Measurements from ENCODE around the gene SH3PXD2B.

The SH3PXD2B gene

DNA sequence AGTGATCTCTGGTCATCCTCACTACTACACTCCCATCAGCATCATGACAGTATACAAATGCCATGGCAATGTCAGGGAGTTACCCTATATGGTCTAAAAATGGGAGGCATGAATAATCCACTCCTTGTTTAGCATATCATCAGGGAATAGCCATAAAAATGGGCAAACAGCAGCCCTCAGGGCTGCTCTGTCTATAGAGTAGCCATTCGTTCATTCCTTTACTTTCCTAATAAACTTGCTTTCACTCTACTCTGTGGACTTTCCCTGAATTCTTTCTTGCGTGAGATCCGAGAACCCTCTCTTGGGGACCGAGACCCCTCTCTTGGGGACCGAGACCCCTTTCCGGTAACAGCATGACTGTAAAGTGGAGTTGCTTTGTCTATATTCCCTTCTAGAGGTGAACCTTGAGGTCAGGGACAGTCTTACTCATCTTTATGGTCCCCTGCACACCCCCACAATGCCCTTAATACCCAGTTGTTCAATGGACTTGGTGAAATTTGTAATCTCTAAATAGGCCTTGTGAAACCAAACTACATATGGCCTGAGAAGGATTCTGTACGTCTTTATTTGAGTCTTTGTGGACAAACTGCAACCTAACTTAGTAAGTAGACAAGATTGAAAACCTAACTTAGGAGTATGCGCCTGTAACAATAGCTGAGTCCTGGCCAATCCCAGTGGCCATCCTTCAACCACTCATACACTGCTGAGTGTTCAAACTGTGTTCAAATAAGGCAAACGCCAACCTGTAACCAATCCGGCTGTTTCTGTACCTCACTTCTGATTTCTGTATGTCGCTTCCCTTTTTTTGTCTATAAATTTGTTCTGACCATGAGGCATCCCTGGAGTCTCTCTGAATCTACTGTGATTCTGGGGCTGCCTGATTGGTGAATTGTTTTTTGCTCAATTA is 138.5 kb downstream of the SH3PXD2B start:
- Histone ChIP-seq H3K4me2 (ENCODE audit: insufficient read depth, low read length) (no peak overlapping the region), H3K27me3 (ENCODE audit: insufficient read depth, low read length, poor library complexity) (no peaks in the 10 kb centered on the region), H4K20me1 (ENCODE audit: insufficient read depth, low read length) (no peaks in the 10 kb centered on the region), H3K79me2 (ENCODE audit: insufficient read depth, low read length) (no peaks in the 10 kb centered on the region), H3K27ac (ENCODE audit: low read length) (no peak overlapping the region), H3K4me1 (ENCODE audit: insufficient read depth, low read length) (no peaks in the 10 kb centered on the region), H3K4me3 (ENCODE audit: low read depth in 1 of 2, low read length in 2 of 2) (no peak overlapping the region), H3K36me3 (ENCODE audit: insufficient read depth, low read length) (no peaks in the 10 kb centered on the region), H3K9me3 (ENCODE audit: insufficient read depth, low read length, severe bottlenecking) (no peaks in the 10 kb centered on the region), H2AFZ (ENCODE audit: low read depth, low read length) (no peak overlapping the region), H3K9ac (ENCODE audit: low read depth, low read length) (no peak overlapping the region)
- no peak for ATAC-seq (ENCODE audit: insufficient read depth, low read depth)
- TF ChIP-seq CTCF (IDR thresholded peaks at IDR 0.05; ENCODE audit: borderline replicate concordance, extremely low read depth, low read length, poor library complexity, severe bottlenecking) (no peak), EZH2 (IDR thresholded peaks at IDR 0.05; ENCODE audit: borderline replicate concordance, low read depth, low read length, severe bottlenecking) (no peak)
- no peak for DNase-seq

DNA sequence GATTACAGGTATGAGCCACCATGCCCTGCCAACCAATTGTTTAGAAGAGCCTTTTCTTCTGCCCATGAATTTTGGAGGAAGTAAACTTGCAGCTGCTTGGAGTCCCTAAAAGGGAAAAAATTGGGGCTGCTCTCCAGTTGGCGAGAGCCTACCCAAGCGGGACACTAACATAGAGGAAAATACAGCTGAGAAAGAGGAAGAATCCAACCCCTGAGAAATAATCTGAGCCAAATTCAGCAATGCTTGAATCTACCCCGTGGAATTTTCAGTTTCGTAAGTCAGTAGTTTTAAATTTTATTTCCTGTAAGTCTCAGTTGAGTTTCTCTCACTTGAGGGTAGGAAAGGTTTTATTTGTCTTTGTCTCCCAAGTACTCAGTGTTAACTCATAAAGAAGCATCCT is 140.4 kb downstream of the SH3PXD2B start:
- no peak overlapping the region for H3K27ac ChIP-seq (ENCODE audit: low read length)
- DNase-seq (no peak), ATAC-seq (ENCODE audit: insufficient read depth, low read depth) (no peak)
- no peak overlapping the region for H3K4me2 ChIP-seq (ENCODE audit: insufficient read depth, low read length)
- no peaks in the 10 kb centered on the region for H3K79me2 ChIP-seq (ENCODE audit: insufficient read depth, low read length)
- H4K20me1 ChIP-seq (ENCODE audit: insufficient read depth, low read length), result no peaks in the 10 kb centered on the region
- H3K4me3 ChIP-seq (ENCODE audit: low read depth in 1 of 2, low read length in 2 of 2), result no peak overlapping the region
- no peak for TF ChIP-seq EZH2 (IDR thresholded peaks at IDR 0.05; ENCODE audit: borderline replicate concordance, low read depth, low read length, severe bottlenecking)
- no peak for TF ChIP-seq CTCF (IDR thresholded peaks at IDR 0.05; ENCODE audit: borderline replicate concordance, extremely low read depth, low read length, poor library complexity, severe bottlenecking)
- H3K4me1 ChIP-seq (ENCODE audit: insufficient read depth, low read length), result no peaks in the 10 kb centered on the region
- no peaks in the 10 kb centered on the region for H3K9me3 ChIP-seq (ENCODE audit: insufficient read depth, low read length, severe bottlenecking)
- H3K9ac ChIP-seq (ENCODE audit: low read depth, low read length), result no peak overlapping the region
- H3K27me3 ChIP-seq (ENCODE audit: insufficient read depth, low read length, poor library complexity), result no peaks in the 10 kb centered on the region
- no peaks in the 10 kb centered on the region for H3K36me3 ChIP-seq (ENCODE audit: insufficient read depth, low read length)
- no peak overlapping the region for H2AFZ ChIP-seq (ENCODE audit: low read depth, low read length)

DNA sequence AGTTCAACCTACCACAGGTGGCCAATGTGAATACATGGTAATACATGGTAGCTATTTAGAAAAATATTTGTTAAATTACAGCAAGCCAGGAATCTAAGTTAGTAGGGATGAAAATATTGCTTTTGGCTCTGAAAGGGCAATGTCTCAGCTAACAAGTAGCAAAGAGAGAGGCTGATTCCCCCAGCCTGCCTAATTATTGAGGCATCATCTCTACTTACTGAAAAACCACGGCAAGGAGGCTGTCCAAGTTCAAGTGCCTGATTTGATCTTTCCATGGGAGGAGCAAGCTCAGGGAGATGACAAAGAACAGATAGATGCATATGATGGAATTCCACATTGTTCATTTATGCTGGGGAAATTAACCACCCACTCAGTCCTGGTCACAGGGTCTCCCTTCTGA is 142.0 kb downstream of the SH3PXD2B start:
- no peaks in the 10 kb centered on the region for H3K79me2 ChIP-seq (ENCODE audit: insufficient read depth, low read length)
- no peaks in the 10 kb centered on the region for H3K4me1 ChIP-seq (ENCODE audit: insufficient read depth, low read length)
- H3K27ac ChIP-seq (ENCODE audit: low read length), result no peak overlapping the region
- H4K20me1 ChIP-seq (ENCODE audit: insufficient read depth, low read length), result no peaks in the 10 kb centered on the region
- no peaks in the 10 kb centered on the region for H3K36me3 ChIP-seq (ENCODE audit: insufficient read depth, low read length)
- no peak overlapping the region for H3K4me2 ChIP-seq (ENCODE audit: insufficient read depth, low read length)
- ATAC-seq (ENCODE audit: insufficient read depth, low read depth) (no peak), DNase-seq (no peak)
- no peak overlapping the region for H3K9ac ChIP-seq (ENCODE audit: low read depth, low read length)
- H3K4me3 ChIP-seq (ENCODE audit: low read depth in 1 of 2, low read length in 2 of 2), result no peak overlapping the region
- H3K27me3 ChIP-seq (ENCODE audit: insufficient read depth, low read length, poor library complexity), result no peaks in the 10 kb centered on the region
- no peak overlapping the region for H2AFZ ChIP-seq (ENCODE audit: low read depth, low read length)
- no peaks in the 10 kb centered on the region for H3K9me3 ChIP-seq (ENCODE audit: insufficient read depth, low read length, severe bottlenecking)
- TF ChIP-seq CTCF (IDR thresholded peaks at IDR 0.05; ENCODE audit: borderline replicate concordance, extremely low read depth, low read length, poor library complexity, severe bottlenecking), result no peak
- TF ChIP-seq EZH2 (IDR thresholded peaks at IDR 0.05; ENCODE audit: borderline replicate concordance, low read depth, low read length, severe bottlenecking), result no peak

Measured in DND-41 (cell line).